ENCODE data around the gene ESD.

GRCh38 chr13:46759846-46760245, 37.1 kb downstream of the ESD start:
- TF ChIP-seq POLR2A (IDR thresholded peaks at IDR 0.05): no peak
- TF ChIP-seq CTCF (IDR thresholded peaks at IDR 0.05): no peak
